HEK293 (cell line): ENCODE results near the gene RHEB.
A peak's percentile ranks its signal among the peaks of the same experiment; 100 is the strongest.

ENCODE experiments used
- BCL11A ChIP-seq: fragments of 450-650 bp; formaldehyde crosslinking; IDR thresholded peaks from 2 replicates; pipeline ENCODE4 v1.5.1; 2016; ENCODE audit warnings: low read depth, missing biosample characterization, missing genetic modification characterization
- GFI1B ChIP-seq: fragments of 450-650 bp; formaldehyde crosslinking; IDR thresholded peaks from 2 replicates; pipeline ENCODE4 v1.5.1; 2016; ENCODE audit warnings: missing biosample characterization, missing genetic modification characterization
- GLI4 ChIP-seq: fragments of 450-650 bp; formaldehyde crosslinking; IDR thresholded peaks from 2 replicates; pipeline ENCODE4 v1.5.1; 2016; ENCODE audit warnings: missing biosample characterization, missing genetic modification characterization
- OSR2 ChIP-seq: fragments of 450-650 bp; formaldehyde crosslinking; IDR thresholded peaks from 2 replicates; pipeline ENCODE4 v1.5.1; 2016; ENCODE audit warnings: missing biosample characterization, missing genetic modification characterization
- ZBTB7A ChIP-seq: fragments of 450-650 bp; formaldehyde crosslinking; IDR thresholded peaks from 2 replicates; pipeline ENCODE4 v1.5.1; 2016; ENCODE audit warnings: low read depth, missing biosample characterization, missing genetic modification characterization
- ZEB2 ChIP-seq: fragments of 450-650 bp; formaldehyde crosslinking; IDR thresholded peaks from 2 replicates; pipeline ENCODE4 v1.5.1; 2016; ENCODE audit warnings: missing biosample characterization, missing genetic modification characterization
- ZNF140 ChIP-seq: fragments of 450-650 bp; formaldehyde crosslinking; IDR thresholded peaks from 2 replicates; pipeline ENCODE4 v1.5.1; 2016; ENCODE audit warnings: missing biosample characterization, missing genetic modification characterization
- ZNF184 ChIP-seq: fragments of 450-650 bp; IDR thresholded peaks from 2 replicates; pipeline ENCODE4 v1.5.1; 2018; ENCODE audit warnings: missing biosample characterization, mild to moderate bottlenecking, missing genetic modification characterization
- ZNF266 ChIP-seq: fragments of 450-650 bp; formaldehyde crosslinking; IDR thresholded peaks from 2 replicates; pipeline ENCODE4 v1.5.1; 2016; ENCODE audit warnings: missing biosample characterization, missing genetic modification characterization, low read depth
- ZNF335 ChIP-seq: fragments of 450-650 bp; formaldehyde crosslinking; conservative IDR thresholded peaks from 2 replicates; pipeline ENCODE4 v1.5.1; 2016; ENCODE audit warnings: missing biosample characterization, missing genetic modification characterization
- ZNF391 ChIP-seq: fragments of 450-650 bp; formaldehyde crosslinking; IDR thresholded peaks from 2 replicates; pipeline ENCODE4 v1.5.1; 2016; ENCODE audit warnings: low read depth, missing biosample characterization, missing genetic modification characterization, borderline replicate concordance
- ZNF394 ChIP-seq: fragments of 450-650 bp; formaldehyde crosslinking; IDR thresholded peaks from 2 replicates; pipeline ENCODE4 v1.5.1; 2016; ENCODE audit warnings: missing biosample characterization, missing genetic modification characterization, mild to moderate bottlenecking, moderate library complexity, borderline replicate concordance
- ZNF423 ChIP-seq: fragments of 450-650 bp; formaldehyde crosslinking; IDR thresholded peaks from 2 replicates; pipeline ENCODE4 v1.5.1; 2016; ENCODE audit warnings: missing biosample characterization, missing genetic modification characterization
- ZNF426 ChIP-seq: fragments of 450-650 bp; formaldehyde crosslinking; IDR thresholded peaks from 2 replicates; pipeline ENCODE4 v1.5.1; 2017; ENCODE audit warnings: missing biosample characterization, missing genetic modification characterization, mild to moderate bottlenecking, inconsistent platforms, moderate library complexity
- ZNF433 ChIP-seq: fragments of 450-650 bp; formaldehyde crosslinking; IDR thresholded peaks from 2 replicates; pipeline ENCODE4 v1.5.1; 2016; ENCODE audit warnings: missing biosample characterization, missing genetic modification characterization, low read depth
- ZNF48 ChIP-seq: fragments of 450-650 bp; formaldehyde crosslinking; IDR thresholded peaks from 2 replicates; pipeline ENCODE4 v1.5.1; 2016; ENCODE audit warnings: missing biosample characterization, missing genetic modification characterization
- ZNF561 ChIP-seq: fragments of 450-650 bp; IDR thresholded peaks from 2 replicates; pipeline ENCODE4 v1.5.1; 2018; ENCODE audit warnings: missing biosample characterization, missing genetic modification characterization, borderline replicate concordance
- ZNF600 ChIP-seq: fragments of 450-650 bp; formaldehyde crosslinking; IDR thresholded peaks from 2 replicates; pipeline ENCODE4 v1.5.1; 2016; ENCODE audit warnings: missing biosample characterization, missing genetic modification characterization
- ZNF660 ChIP-seq: fragments of 450-650 bp; IDR thresholded peaks from 2 replicates; pipeline ENCODE4 v1.5.1; 2018; ENCODE audit warnings: missing biosample characterization, mild to moderate bottlenecking, missing genetic modification characterization
- ZNF664 ChIP-seq: fragments of 450-650 bp; formaldehyde crosslinking; IDR thresholded peaks from 2 replicates; pipeline ENCODE4 v1.5.1; 2016; ENCODE audit warnings: missing biosample characterization, missing genetic modification characterization
- ZNF768 ChIP-seq: fragments of 450-650 bp; formaldehyde crosslinking; IDR thresholded peaks from 2 replicates; pipeline ENCODE4 v1.5.1; 2018; ENCODE audit warnings: missing biosample characterization, mild to moderate bottlenecking, missing genetic modification characterization
- ZNF785 ChIP-seq: fragments of 450-650 bp; formaldehyde crosslinking; IDR thresholded peaks from 2 replicates; pipeline ENCODE4 v1.5.1; 2016; ENCODE audit warnings: missing biosample characterization, missing genetic modification characterization
- ZNF843 ChIP-seq: fragments of 450-650 bp; formaldehyde crosslinking; IDR thresholded peaks from 2 replicates; pipeline ENCODE4 v1.5.1; 2016; ENCODE audit warnings: missing biosample characterization, missing genetic modification characterization
- TF ChIP-seq, protein P1 (sequence below): fragments of 450-650 bp; formaldehyde crosslinking; IDR thresholded peaks from 2 replicates; pipeline ENCODE4 v1.5.1; 2016; ENCODE audit warnings: missing biosample characterization, missing genetic modification characterization
- TF ChIP-seq, protein P2 (sequence below): fragments of 450-650 bp; formaldehyde crosslinking; IDR thresholded peaks from 2 replicates; pipeline ENCODE4 v1.5.1; 2016; ENCODE audit warnings: missing biosample characterization, missing genetic modification characterization
- TF ChIP-seq, protein P3 (sequence below): fragments of 450-650 bp; formaldehyde crosslinking; IDR thresholded peaks from 2 replicates; pipeline ENCODE4 v1.5.1; 2016; ENCODE audit warnings: missing biosample characterization, missing genetic modification characterization
- TF ChIP-seq, protein P4 (sequence below): fragments of 450-650 bp; formaldehyde crosslinking; IDR thresholded peaks from 2 replicates; pipeline ENCODE4 v1.5.1; 2016; ENCODE audit warnings: missing biosample characterization, missing genetic modification characterization
- TF ChIP-seq, protein P5 (sequence below): fragments of 450-650 bp; formaldehyde crosslinking; IDR thresholded peaks from 2 replicates; pipeline ENCODE4 v1.5.1; 2016; ENCODE audit warnings: missing biosample characterization, missing genetic modification characterization, borderline replicate concordance

Gene RHEB

DNA sequence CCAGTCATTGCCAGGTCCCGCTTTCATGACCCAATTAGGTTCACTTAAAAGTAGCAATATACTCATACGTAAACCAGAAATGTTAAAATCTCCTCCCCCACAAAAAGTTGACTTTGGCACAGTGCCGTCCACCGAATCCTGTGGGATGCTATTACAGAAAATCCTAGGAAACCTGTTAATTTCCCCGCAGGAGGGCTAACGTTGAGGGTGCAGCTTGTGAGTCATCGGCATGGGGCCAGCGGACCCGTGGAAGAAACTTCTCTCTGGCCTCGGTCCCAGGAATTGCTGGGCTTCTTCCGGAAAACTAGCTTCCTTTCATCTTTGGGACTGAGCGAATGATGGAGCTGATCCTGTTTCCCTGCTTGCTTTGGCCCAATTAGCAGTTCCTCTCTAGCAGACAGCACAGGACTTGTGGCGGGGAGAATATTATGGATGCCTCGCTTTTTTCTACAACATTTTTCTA is 93.2 kb downstream of the RHEB start (continued):
- TF ChIP-seq ZNF266 (no peak), ZNF48 (tag by site-specific recombination) (no peak), ZNF843 (tag by site-specific recombination) (peak; percentile 91), ZNF140 (tag by site-specific recombination) (no peak), ZNF426 (tag by site-specific recombination) (no peak), ZNF785 (tag by site-specific recombination) (no peak), ZEB2 (tag by site-specific recombination) (peak; percentile 99), OSR2 (peak; percentile 91), ZNF664 (tag by site-specific recombination) (no peak; the same call in 1 of the 2 replicates), ZNF184 (tag by site-specific recombination) (peak; percentile 78; the same call in 1 of the 2 replicates), BCL11A (tag by site-specific recombination) (peak; percentile 88; the same call in 1 of the 2 replicates), ZNF394 (tag by site-specific recombination) (peak; percentile 69), GLI4 (tag by site-specific recombination) (no peak), ZNF768 (tag by site-specific recombination) (0 out of 2 replicates have a peak, but pooled peaks have one; percentile 36), ZBTB7A (tag by site-specific recombination) (no peak; the same call in 1 of the 2 replicates), ZNF433 (tag by site-specific recombination) (no peak), ZNF423 (tag by site-specific recombination) (peak; percentile 95), ZNF561 (peak; percentile 83), ZNF391 (tag by site-specific recombination) (0 out of 2 replicates have a peak, but pooled peaks have one; percentile 35), GFI1B (tag by site-specific recombination) (peak; percentile 93), ZNF660 (peak; percentile 96), ZNF335 (tag by site-specific recombination) (peak; percentile 30; the same call in 1 of the 2 replicates), ZNF600 (tag by site-specific recombination) (peak; percentile 47; the same call in 1 of the 2 replicates)
- TF ChIP-seq, protein P1, sequence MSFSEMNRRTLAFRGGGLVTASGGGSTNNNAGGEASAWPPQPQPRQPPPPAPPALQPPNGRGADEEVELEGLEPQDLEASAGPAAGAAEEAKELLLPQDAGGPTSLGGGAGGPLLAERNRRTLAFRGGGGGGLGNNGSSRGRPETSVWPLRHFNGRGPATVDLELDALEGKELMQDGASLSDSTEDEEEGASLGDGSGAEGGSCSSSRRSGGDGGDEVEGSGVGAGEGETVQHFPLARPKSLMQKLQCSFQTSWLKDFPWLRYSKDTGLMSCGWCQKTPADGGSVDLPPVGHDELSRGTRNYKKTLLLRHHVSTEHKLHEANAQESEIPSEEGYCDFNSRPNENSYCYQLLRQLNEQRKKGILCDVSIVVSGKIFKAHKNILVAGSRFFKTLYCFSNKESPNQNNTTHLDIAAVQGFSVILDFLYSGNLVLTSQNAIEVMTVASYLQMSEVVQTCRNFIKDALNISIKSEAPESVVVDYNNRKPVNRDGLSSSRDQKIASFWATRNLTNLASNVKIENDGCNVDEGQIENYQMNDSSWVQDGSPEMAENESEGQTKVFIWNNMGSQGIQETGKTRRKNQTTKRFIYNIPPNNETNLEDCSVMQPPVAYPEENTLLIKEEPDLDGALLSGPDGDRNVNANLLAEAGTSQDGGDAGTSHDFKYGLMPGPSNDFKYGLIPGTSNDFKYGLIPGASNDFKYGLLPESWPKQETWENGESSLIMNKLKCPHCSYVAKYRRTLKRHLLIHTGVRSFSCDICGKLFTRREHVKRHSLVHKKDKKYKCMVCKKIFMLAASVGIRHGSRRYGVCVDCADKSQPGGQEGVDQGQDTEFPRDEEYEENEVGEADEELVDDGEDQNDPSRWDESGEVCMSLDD = peak; percentile 29; the same call in 1 of the 2 replicates
- TF ChIP-seq, protein P2, sequence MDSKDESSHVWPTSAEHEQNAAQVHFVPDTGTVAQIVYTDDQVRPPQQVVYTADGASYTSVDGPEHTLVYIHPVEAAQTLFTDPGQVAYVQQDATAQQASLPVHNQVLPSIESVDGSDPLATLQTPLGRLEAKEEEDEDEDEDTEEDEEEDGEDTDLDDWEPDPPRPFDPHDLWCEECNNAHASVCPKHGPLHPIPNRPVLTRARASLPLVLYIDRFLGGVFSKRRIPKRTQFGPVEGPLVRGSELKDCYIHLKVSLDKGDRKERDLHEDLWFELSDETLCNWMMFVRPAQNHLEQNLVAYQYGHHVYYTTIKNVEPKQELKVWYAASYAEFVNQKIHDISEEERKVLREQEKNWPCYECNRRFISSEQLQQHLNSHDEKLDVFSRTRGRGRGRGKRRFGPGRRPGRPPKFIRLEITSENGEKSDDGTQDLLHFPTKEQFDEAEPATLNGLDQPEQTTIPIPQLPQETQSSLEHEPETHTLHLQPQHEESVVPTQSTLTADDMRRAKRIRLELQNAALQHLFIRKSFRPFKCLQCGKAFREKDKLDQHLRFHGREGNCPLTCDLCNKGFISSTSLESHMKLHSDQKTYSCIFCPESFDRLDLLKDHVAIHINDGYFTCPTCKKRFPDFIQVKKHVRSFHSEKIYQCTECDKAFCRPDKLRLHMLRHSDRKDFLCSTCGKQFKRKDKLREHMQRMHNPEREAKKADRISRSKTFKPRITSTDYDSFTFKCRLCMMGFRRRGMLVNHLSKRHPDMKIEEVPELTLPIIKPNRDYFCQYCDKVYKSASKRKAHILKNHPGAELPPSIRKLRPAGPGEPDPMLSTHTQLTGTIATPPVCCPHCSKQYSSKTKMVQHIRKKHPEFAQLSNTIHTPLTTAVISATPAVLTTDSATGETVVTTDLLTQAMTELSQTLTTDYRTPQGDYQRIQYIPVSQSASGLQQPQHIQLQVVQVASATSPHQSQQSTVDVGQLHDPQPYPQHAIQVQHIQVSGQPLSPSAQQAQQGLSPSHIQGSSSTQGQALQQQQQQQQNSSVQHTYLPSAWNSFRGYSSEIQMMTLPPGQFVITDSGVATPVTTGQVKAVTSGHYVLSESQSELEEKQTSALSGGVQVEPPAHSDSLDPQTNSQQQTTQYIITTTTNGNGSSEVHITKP (tag by site-specific recombination) = peak; percentile 95
- TF ChIP-seq, protein P3, sequence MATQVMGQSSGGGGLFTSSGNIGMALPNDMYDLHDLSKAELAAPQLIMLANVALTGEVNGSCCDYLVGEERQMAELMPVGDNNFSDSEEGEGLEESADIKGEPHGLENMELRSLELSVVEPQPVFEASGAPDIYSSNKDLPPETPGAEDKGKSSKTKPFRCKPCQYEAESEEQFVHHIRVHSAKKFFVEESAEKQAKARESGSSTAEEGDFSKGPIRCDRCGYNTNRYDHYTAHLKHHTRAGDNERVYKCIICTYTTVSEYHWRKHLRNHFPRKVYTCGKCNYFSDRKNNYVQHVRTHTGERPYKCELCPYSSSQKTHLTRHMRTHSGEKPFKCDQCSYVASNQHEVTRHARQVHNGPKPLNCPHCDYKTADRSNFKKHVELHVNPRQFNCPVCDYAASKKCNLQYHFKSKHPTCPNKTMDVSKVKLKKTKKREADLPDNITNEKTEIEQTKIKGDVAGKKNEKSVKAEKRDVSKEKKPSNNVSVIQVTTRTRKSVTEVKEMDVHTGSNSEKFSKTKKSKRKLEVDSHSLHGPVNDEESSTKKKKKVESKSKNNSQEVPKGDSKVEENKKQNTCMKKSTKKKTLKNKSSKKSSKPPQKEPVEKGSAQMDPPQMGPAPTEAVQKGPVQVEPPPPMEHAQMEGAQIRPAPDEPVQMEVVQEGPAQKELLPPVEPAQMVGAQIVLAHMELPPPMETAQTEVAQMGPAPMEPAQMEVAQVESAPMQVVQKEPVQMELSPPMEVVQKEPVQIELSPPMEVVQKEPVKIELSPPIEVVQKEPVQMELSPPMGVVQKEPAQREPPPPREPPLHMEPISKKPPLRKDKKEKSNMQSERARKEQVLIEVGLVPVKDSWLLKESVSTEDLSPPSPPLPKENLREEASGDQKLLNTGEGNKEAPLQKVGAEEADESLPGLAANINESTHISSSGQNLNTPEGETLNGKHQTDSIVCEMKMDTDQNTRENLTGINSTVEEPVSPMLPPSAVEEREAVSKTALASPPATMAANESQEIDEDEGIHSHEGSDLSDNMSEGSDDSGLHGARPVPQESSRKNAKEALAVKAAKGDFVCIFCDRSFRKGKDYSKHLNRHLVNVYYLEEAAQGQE (tag by site-specific recombination) = no peak
- TF ChIP-seq, protein P4, sequence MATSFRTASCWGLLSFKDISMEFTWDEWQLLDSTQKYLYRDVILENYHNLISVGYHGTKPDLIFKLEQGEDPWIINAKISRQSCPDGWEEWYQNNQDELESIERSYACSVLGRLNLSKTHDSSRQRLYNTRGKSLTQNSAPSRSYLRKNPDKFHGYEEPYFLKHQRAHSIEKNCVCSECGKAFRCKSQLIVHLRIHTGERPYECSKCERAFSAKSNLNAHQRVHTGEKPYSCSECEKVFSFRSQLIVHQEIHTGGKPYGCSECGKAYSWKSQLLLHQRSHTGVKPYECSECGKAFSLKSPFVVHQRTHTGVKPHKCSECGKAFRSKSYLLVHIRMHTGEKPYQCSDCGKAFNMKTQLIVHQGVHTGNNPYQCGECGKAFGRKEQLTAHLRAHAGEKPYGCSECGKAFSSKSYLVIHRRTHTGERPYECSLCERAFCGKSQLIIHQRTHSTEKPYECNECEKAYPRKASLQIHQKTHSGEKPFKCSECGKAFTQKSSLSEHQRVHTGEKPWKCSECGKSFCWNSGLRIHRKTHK (tag by site-specific recombination) = no peak
- TF ChIP-seq, protein P5, sequence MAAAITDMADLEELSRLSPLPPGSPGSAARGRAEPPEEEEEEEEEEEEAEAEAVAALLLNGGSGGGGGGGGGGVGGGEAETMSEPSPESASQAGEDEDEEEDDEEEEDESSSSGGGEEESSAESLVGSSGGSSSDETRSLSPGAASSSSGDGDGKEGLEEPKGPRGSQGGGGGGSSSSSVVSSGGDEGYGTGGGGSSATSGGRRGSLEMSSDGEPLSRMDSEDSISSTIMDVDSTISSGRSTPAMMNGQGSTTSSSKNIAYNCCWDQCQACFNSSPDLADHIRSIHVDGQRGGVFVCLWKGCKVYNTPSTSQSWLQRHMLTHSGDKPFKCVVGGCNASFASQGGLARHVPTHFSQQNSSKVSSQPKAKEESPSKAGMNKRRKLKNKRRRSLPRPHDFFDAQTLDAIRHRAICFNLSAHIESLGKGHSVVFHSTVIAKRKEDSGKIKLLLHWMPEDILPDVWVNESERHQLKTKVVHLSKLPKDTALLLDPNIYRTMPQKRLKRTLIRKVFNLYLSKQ = no peak
